A549 (cell line): ENCODE measurements around the gene GMPPB.
"Not testable (repeated sequence)": the region's sequence is repeated elsewhere in the genome, so short reads cannot be mapped to it uniquely, and the experiment has no call there.

ENCODE experiments used
- CBX8 ChIP-seq: fragments of 200-600 bp; sonication (generic); IDR thresholded peaks from 2 replicates; pipeline ENCODE4 v1.6.1; 2016
- CTCF ChIP-seq: fragments of >200 bp; sonication (Bioruptor Twin); formaldehyde crosslinking; IDR thresholded peaks from 3 replicates; pipeline ENCODE4 v1.5.1; 2016
- EP300 ChIP-seq, 2 experiments: fragments of >200 bp; sonication (Bioruptor Twin); formaldehyde crosslinking; IDR thresholded peaks; 2 replicates in 1 of 2; 3 replicates in 1 of 2; pipeline ENCODE4 v1.6.1; 2016 to 2017
- JUN ChIP-seq, 2 experiments: fragments of >200 bp; sonication (Bioruptor Twin); formaldehyde crosslinking; IDR thresholded peaks; 2 replicates in 1 of 2; 3 replicates in 1 of 2; pipeline ENCODE4 v1.6.1; 2016 to 2017
- JUNB ChIP-seq: fragments of >200 bp; sonication (Bioruptor Twin); formaldehyde crosslinking; IDR thresholded peaks from 2 replicates; pipeline ENCODE4 v1.6.1; 2016
- MAZ ChIP-seq: fragments of 150-350 bp; IDR thresholded peaks from 2 replicates; pipeline ENCODE4 v1.6.1; 2014; ENCODE audit warnings: antibody characterized with exemption, low read depth, low read length, borderline replicate concordance
- PBX3 ChIP-seq: IDR thresholded peaks from 2 replicates; pipeline ENCODE4 v1.6.1; 2012
- PHF8 ChIP-seq: fragments of 200-600 bp; sonication (generic); IDR thresholded peaks from 2 replicates; pipeline ENCODE4 v1.6.1; 2016; ENCODE audit warnings: low read depth, mild to moderate bottlenecking, antibody characterized with exemption, moderate library complexity, borderline replicate concordance
- POLR2A ChIP-seq: IDR thresholded peaks from 2 replicates; pipeline ENCODE4 v1.6.1; 2012; ENCODE audit warnings: mild to moderate bottlenecking, low read length
- POLR2AphosphoS2 ChIP-seq: conservative IDR thresholded peaks from 2 replicates; pipeline ENCODE4 v1.6.1; 2012; ENCODE audit warnings: low read length, improper control_type of control experiment, inconsistent platforms
- REST ChIP-seq: fragments of 200-600 bp; sonication (generic); IDR thresholded peaks from 2 replicates; pipeline ENCODE4 v1.6.1; 2016; ENCODE audit warnings: antibody characterized with exemption, mild to moderate bottlenecking, moderate library complexity
- RNF2 ChIP-seq: fragments of 200-600 bp; sonication (generic); IDR thresholded peaks from 2 replicates; pipeline ENCODE4 v1.6.1; 2016; ENCODE audit warnings: low read depth, mild to moderate bottlenecking, antibody characterized with exemption, moderate library complexity, borderline replicate concordance

GRCh38 chr3:49688338-49689045 lies 35.3 kb downstream of the GMPPB start:
- not testable (repeated sequence) for TF ChIP-seq CTCF; PBX3; POLR2AphosphoS2; REST; EP300 (IDR thresholded peaks at IDR 0.05); MAZ; POLR2A; RNF2; PHF8; JUNB; JUN (IDR thresholded peaks at IDR 0.05); CBX8
